ENCODE results near the gene BAX.
A peak's percentile ranks its signal among the peaks of the same experiment; 100 is the strongest.

BAX gene

GRCh38 chr19:48933382-48933932 is 21.2 kb upstream of the BAX start, which contains the start of gene DHDH:
TSS of gene DHDH (plus strand) at chr19:48933699. CDS start at chr19:48933722, 23 bp downstream.
- DNase-seq: peak; percentile 87

DNA sequence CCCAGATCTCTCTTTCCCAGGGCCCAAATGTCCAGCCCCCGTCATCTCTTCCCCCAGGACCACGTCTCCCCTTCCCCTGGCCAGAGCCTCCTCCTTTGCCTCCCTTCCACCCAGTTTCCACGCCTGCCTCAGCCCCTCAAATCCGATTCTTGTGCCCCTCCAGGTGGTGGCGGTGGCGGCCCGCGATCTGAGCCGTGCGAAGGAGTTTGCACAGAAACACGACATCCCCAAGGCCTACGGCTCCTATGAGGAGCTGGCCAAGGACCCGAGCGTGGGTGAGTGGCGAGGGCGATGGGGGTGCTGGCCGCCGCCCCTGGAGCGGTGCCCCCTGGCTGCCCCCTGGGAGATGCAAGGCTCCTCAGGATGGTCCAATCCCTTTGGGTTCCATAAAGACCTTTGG is 19.8 kb upstream of the BAX start:
- DNase-seq: peak; percentile 48

DNA sequence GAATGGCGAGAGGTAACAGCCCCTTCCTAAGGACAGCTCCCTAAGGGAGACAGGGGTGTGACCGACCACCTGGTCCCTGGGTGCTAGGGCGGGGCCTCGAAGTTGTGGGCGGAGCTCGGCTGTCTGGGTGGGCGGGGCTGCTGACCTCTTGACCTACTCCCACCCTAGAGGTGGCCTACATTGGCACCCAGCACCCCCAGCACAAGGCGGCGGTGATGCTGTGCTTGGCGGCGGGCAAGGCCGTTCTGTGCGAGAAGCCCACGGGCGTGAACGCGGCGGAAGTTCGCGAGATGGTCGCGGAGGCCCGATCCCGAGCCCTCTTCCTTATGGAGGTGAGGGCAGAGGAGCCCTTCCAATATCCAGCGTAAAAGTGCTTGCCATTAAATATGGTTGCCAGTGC is 18.8 kb upstream of the BAX start:
- DNase-seq: no peak

GRCh38 chr19:48938256-48938655 is 16.4 kb upstream of the BAX start:
- no peak for DNase-seq

DNA sequence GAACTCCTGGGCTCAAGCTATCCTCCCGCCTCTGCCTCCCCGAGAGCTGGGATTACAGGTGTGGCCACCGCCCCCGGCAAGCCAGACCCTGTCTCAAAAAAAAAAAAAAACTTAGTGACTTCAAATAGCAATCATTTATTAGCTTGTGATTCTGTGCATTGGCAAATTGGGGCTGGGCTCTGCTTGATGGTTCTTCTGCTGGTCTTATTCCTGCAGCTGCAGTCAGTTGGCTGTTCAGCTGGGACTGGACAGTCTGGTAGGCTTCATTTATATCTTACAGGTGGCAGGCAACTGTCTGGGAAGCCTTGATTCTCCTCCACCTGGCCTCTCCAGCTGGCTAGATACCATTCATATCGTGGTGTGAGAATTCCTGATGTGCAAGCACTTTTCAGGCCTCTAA is 13.8 kb upstream of the BAX start:
- no peak for DNase-seq

- DNase-seq: no peak
Measured at GRCh38 chr19:48943081-48943480, 11.6 kb upstream of the BAX start.

- DNase-seq: no peak
Measured at GRCh38 chr19:48945415-48945814, 9.3 kb upstream of the BAX start.

GRCh38 chr19:48945817-48946216 is 8.9 kb upstream of the BAX start:
- DNase-seq: no peak

GRCh38 chr19:48946463-48947257 is 8.0 kb upstream of the BAX start:
- DNase-seq: no peak

GRCh38 chr19:48947258-48947542 is 7.5 kb upstream of the BAX start:
- DNase-seq: no peak

GRCh38 chr19:48950159-48950558 is 4.5 kb upstream of the BAX start:
- no peak for DNase-seq

- DNase-seq: no peak
Measured at GRCh38 chr19:48950830-48951519, 3.7 kb upstream of the BAX start.

DNA sequence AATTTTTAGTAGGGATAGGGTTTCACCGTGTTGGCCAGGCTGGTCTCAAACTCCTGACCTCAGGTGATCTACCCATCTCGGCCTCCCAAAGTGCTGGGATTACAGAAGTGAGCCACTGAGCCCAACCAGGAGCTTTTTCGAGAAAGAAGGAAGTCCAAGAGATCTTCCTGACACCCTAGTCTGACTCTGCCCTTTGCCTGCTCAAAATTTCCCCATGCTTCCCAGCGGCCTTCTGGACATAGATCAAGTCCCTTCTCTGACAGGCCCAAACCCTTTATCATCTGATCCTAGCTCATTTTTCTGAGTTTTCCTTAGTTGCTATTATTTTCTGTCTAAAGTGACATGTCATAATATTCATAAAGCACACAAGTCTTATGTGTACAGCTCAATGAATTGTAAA is 1.5 kb upstream of the BAX start:
- no peak for DNase-seq

GRCh38 chr19:48953990-48954594 is 583 bp upstream of the BAX start:
- DNase-seq: no peak

DNA sequence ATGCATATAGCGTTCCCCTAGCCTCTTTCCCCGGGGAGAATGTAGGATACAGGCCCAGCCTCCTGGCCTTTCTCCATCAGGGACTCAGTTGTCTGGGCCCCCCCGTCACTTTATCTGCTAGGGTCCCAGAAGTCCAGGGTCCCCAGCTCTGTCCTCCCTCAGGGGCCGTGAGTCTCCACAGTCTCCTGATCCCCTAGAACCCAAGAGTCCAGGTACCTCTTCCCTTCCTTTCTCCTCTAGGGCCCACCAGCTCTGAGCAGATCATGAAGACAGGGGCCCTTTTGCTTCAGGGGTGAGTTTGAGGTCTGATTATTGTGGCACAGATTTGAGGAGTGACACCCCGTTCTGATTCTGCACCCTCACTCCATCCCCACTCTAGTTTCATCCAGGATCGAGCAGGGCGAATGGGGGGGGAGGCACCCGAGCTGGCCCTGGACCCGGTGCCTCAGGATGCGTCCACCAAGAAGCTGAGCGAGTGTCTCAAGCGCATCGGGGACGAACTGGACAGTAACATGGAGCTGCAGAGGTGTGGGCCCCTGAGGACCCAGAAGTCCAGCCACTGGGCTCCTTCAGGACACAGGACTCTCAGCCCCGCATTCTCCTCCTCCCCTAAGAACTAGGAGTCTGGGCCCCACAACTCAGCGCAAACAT is 758 bp downstream of the BAX start:
- DNase-seq: no peak

DNA sequence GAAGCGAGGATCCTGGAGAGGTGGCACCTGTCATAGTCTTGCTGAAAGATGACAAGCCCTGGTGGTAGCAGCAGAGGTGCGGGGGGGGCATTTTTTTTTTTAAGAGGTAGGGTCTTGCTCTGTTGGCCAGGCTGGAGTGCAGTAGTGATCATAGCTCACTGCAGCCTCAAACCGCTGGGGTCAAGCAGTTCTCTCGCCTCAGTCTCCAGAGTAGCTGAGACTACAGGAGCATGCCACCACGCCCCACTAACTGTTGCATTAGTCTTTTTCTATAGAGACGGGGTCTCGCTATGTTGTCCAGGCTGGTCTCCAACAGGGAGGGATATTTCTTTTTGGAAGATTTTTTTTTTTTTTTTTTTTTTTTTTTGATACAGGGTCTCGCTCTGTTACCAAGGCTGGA is 3.3 kb downstream of the BAX start:
- no peak for DNase-seq

DNA sequence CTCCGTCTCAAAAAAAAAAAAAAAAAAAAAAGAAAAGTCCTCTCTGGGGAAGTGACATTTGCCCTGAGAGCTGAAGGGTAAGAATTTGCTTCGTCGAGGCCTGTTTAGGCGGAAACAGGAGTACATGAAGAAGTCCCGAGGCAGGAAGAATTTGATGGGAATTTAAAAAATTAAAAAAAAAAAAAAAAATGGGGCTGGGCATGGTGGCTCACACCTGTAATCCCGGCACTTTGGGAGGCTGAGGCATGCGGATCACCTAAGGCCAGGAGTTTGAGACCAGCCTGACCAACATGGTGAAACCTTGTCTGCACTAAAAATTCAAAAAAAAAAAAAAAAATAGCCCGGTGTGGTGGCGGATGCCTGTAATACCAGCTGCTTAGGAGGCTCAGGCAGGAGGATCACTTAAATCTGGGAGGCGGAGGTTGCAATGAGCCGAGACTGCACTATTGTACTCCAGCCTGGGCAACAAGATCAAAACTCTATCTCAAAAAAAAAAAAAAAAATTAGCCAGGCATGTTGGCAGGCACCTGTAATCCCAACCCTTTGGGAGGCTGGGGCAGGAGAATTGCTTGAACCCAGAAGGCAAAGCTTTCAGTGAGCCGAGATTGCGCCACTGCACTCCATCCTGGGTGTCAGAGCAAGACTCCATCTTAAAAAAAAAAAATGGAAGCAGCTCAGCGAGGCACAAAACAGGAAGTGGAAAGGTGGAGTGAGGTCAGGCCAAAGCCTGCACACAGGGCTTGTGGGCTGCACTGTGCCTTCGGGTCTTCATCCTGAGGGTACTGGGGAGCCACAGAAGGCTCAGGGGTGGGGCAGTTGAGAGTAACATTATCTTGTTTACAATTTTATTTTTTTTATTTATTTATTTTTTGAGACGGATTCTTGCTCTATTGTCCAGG is 4.9 kb downstream of the BAX start:
- DNase-seq: peak; percentile 63

GRCh38 chr19:48961051-48961649 is 6.5 kb downstream of the BAX start:
- no peak for DNase-seq

- no peak for DNase-seq
Measured at GRCh38 chr19:48961673-48962028, 7.0 kb downstream of the BAX start.

GRCh38 chr19:48962029-48962848 is 7.6 kb downstream of the BAX start:
- peak; percentile 95 for DNase-seq

GRCh38 chr19:48962849-48963165 is 8.1 kb downstream of the BAX start:
- peak; percentile 41 for DNase-seq
